ENCODE measurements around the gene SPATA7. TPM values are rescaled to one million over a fixed set of nuclear protein-coding genes. Genes with fewer than 3 reads are reported as not detected.

The SPATA7 gene
- polyA plus RNA-seq, 3 donors, result 25.7 to 26.9 (median 26.1) TPM

DNA sequence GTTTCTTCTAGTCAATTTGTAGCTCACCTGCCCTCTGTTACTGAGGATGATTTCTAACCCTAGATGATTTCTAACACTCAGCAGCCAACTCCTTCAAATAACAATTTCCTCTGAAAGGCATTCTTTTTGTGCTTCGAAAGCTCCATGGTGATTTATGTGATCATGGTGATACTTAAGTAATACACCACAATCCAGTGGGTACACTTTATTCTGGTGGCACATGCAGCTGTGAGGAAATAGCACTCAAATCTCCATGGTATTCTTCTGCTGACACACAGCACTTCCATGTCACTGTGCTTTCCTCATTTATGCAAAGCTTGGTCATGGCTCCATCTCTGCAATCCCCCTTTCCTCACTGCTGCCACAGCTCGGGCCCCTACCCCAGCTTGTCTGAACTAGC is 95.6 kb downstream of the SPATA7 start:
- DNase-seq (ENCODE audit: low read depth in 3 of 3, low spot score in 2 of 3), result no peak

DNA sequence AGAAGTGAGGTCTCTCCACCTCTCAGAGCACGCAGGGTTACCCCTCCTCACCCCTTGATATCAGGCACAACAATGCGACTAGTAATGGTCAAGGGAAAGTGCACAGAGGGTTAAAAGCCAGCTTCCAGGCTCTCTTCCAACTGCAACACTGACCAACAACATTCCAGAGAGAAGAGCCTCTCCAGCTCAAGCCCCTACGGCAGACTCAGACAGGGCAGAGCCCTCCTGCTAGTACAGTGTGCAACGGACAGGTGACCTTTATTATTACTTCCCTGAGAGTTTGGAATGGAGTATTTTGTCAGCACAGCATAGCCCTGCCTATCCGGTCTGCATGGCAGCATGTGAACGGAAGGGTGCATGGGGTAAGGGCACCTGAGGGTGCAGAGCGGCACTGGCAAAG is 96.3 kb downstream of the SPATA7 start:
- no peak for DNase-seq (ENCODE audit: low read depth in 3 of 3, low spot score in 2 of 3)

DNA sequence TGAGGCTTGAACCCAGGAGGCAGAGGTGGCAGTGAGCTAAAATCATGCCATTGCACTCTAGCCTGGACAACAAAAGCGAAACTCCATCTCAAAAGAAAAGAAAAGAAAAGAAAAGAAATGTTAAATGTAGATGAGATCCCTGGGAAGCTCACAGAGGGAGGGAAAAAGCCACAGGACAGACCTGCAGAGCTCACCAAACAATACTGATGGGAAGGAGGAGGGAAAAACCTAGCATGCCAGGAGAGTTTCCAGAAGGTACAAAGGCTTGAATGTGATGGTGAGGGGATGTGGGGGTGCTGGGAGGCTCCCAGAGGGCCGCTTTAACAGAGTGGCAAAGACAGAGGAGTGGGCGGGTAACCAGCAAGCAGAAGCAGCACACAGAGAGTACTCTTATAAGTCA is 97.1 kb downstream of the SPATA7 start:
- no peak for DNase-seq (ENCODE audit: low read depth in 3 of 3, low spot score in 2 of 3)

Other genes with a start within 250 kb of the SPATA7 start
- gene KCNK10, start 62.4 kb upstream of the SPATA7 start, polyA plus RNA-seq (ENCODE audit: insufficient read length in 3 of 3), result under 1 TPM; 0.16 to 0.26 (median 0.24) TPM
- gene PTPN21, start 169.3 kb downstream of the SPATA7 start, polyA plus RNA-seq (ENCODE audit: insufficient read length in 3 of 3), result 10 to 100 TPM; 35.5 to 38.7 (median 35.8) TPM
- 100 to 1,000 TPM in 2 of 3 donors, 10 to 100 TPM in 1; 99.4 to 109 (median 108) TPM for gene ZC3H14, start 177.4 kb downstream of the SPATA7 start, polyA plus RNA-seq (ENCODE audit: insufficient read length in 3 of 3)

Measured in right renal cortex interstitium (tissue), 3 donors.